ENCODE results near the gene UTS2B. TPM values are rescaled to one million over a fixed set of nuclear protein-coding genes. Genes with fewer than 3 reads are reported as not detected.

Gene UTS2B
- total and polyA plus RNA-seq, 9 of the 15 experiments (the other 6 are each of a cell fraction or from before 2014, with no cell fraction given): 0.06 TPM; not detected in 8

GRCh38 chr3:191328962-191329653 is 1.2 kb downstream of the UTS2B start, which contains the start of gene CCDC50 (continued):
- TF ChIP-seq IFI16 (CRISPR knock-in tag; IDR thresholded peaks at IDR 0.05) (no peak), LARP7 (IDR thresholded peaks at IDR 0.05) (no peak), POLR2AphosphoS2 (IDR thresholded peaks at IDR 0.05; ENCODE audit: low read length) (no peak), GTF2E2 (tag; IDR thresholded peaks at IDR 0.05) (peak; percentile 57; the same call in 1 of the 2 replicates), ATF2 (CRISPR knock-in tag; IDR thresholded peaks at IDR 0.05) (no peak), SPI1 (IDR thresholded peaks at IDR 0.05; ENCODE audit: borderline replicate concordance, low read depth, low read length) (no peak), ZNF79 (CRISPR knock-in tag; IDR thresholded peaks at IDR 0.05; ENCODE audit: low read depth) (no peak), MECOM (CRISPR knock-in tag; IDR thresholded peaks at IDR 0.05) (no peak), ZNF507 (tag; conservative IDR thresholded peaks at IDR 0.05) (no peak), JUNB (CRISPR knock-in tag; conservative IDR thresholded peaks at IDR 0.05) (no peak), RFX1 (IDR thresholded peaks at IDR 0.05) (no peak), E2F6 (IDR thresholded peaks at IDR 0.05; ENCODE audit: borderline replicate concordance in 1 of 2, extremely low read depth in 1 of 2, insufficient read depth in 1 of 2, insufficient read length in 1 of 2, low read depth in 1 of 2, low read length in 1 of 2, poor library complexity in 1 of 2, severe bottlenecking in 1 of 2) (peak in 1 of 2 experiments; percentile 68), POLR2A (conservative IDR thresholded peaks at IDR 0.05) (peak; percentile 65), USF1 (CRISPR knock-in tag; IDR thresholded peaks at IDR 0.05) (no peak), MCM7 (IDR thresholded peaks at IDR 0.05) (no peak), CREM (IDR thresholded peaks at IDR 0.05; ENCODE audit: low read depth) (peak; percentile 65), CBFA2T3 (IDR thresholded peaks at IDR 0.05) (no peak; the same call in 1 of the 2 replicates), TBP (optimal IDR thresholded peaks at IDR 0.05; ENCODE audit: low read depth, low read length) (peak; percentile 56), ZNF239 (CRISPR knock-in tag; IDR thresholded peaks at IDR 0.05) (no peak), ILF3 (IDR thresholded peaks at IDR 0.05; ENCODE audit: borderline replicate concordance) (no peak), SNAPC5 (CRISPR knock-in tag; IDR thresholded peaks at IDR 0.05) (no peak), MYC (IDR thresholded peaks at IDR 0.05; ENCODE audit: low read depth, low read length) (peak; percentile 62; the same call in 1 of the 2 replicates), MYC (CRISPR knock-in tag; IDR thresholded peaks at IDR 0.05; ENCODE audit: borderline replicate concordance, low read depth) (no peak), MITF (IDR thresholded peaks at IDR 0.05) (no peak), GATAD2A (IDR thresholded peaks at IDR 0.05) (no peak), ZNF76 (CRISPR knock-in tag; IDR thresholded peaks at IDR 0.05; ENCODE audit: borderline replicate concordance) (no peak), ZNF274 (IDR thresholded peaks at IDR 0.05; ENCODE audit: borderline replicate concordance, low read depth, low read length) (no peak), SMARCC2 (IDR thresholded peaks at IDR 0.05; ENCODE audit: low read depth) (no peak)

Measured in K562 (cell line).